Endothelial cell of umbilical vein (primary cell): ENCODE measurements around the gene CANT1. TPM values are rescaled to one million over a fixed set of nuclear protein-coding genes. Genes with fewer than 3 reads are reported as not detected.
A peak's percentile ranks its signal among the peaks of the same experiment; 100 is the strongest.

Experiments used
- BruUV-seq: library from RNA; stranded (reverse); fragments of 400-500 nt; replicated peaks from 2 replicates; lab custom pipeline; 2021; lab: Mats Ljungman, UMichigan
- CTCF ChIA-PET: fragments of 300-600, 350-600 bp; sonication (Branson Sonifier 250); formaldehyde crosslinking; loops from one replicate; lab custom pipeline; 2021; ENCODE audit warnings: antibody characterized with exemption, inconsistent platforms; lab: Charles Lee
- POLR2A ChIA-PET: fragments of 300-600, 350-600 bp; sonication (Branson Sonifier 250); formaldehyde crosslinking; loops from one replicate; lab custom pipeline; 2021; ENCODE audit warnings: antibody characterized with exemption, inconsistent platforms; lab: Charles Lee
- DNase-seq: peaks from one replicate; pipeline ENCODE4 v3.0.0-alpha.2; 2011; ENCODE audit warnings: low read depth, low spot score
- FAIRE-seq: peaks from 2 replicates; lab custom pipeline; 2011; peaks lifted over from hg19 to GRCh38; lab: Jason Lieb, UNC
- H2AFZ ChIP-seq: 2 replicates; pipeline ENCODE4 v1.6.0; 2012; ENCODE audit warnings: low read depth, low read length, control low read depth, inconsistent platforms
- H3K27ac ChIP-seq: 2 replicates; pipeline ENCODE4 v1.5.1; 2011; ENCODE audit warnings: low read depth, mild to moderate bottlenecking, control low read depth, low read length, moderate library complexity; ENCODE audit not compliant: insufficient read depth
- H3K27me3 ChIP-seq, 2 experiments: 2 replicates each; pipeline versions ENCODE4 v1.6.0 to v1.6.1; 2011; ENCODE audit warnings: low read length in 2 of 2, mixed read lengths in 1 of 2; ENCODE audit not compliant: control insufficient read depth in 2 of 2, insufficient read depth in 2 of 2
- H3K36me3 ChIP-seq, 2 experiments: 2 replicates in 1 of 2; 3 replicates in 1 of 2; pipeline ENCODE4 v1.5.1; 2011; ENCODE audit warnings: low read length in 2 of 2, mild to moderate bottlenecking in 1 of 2, moderate library complexity in 1 of 2; ENCODE audit not compliant: control insufficient read depth in 2 of 2, insufficient read depth in 2 of 2; ENCODE audit errors: extremely low read depth in 1 of 2
- H3K4me1 ChIP-seq: 3 replicates; pipeline ENCODE4 v1.5.1; 2011; ENCODE audit warnings: mild to moderate bottlenecking, low read length; ENCODE audit not compliant: control insufficient read depth, insufficient read depth; ENCODE audit errors: extremely low read depth
- H3K4me2 ChIP-seq: 2 replicates; pipeline ENCODE4 v1.6.1; 2011; ENCODE audit warnings: low read length, control low read depth, mixed read lengths; ENCODE audit not compliant: insufficient read depth
- H3K4me3 ChIP-seq, 3 experiments: fragments of 200-600 bp in 1 of 3; sonication (generic), shearing (Covaris generic) in 1 of 3; replicated peaks in 1 of 3; 2 replicates each; pipeline ENCODE4 v1.5.1; 2011 to 2016; ENCODE audit warnings: control low read depth in 3 of 3, low read length in 3 of 3, mild to moderate bottlenecking in 2 of 3, inconsistent platforms in 1 of 3, low read depth in 1 of 3, moderate library complexity in 1 of 3; ENCODE audit not compliant: insufficient read depth in 1 of 3
- H3K79me2 ChIP-seq: 2 replicates; pipeline ENCODE4 v1.6.0; 2012; ENCODE audit warnings: low read length, inconsistent platforms; ENCODE audit not compliant: control insufficient read depth, insufficient read depth
- H3K9ac ChIP-seq: replicated peaks from 2 replicates; pipeline ENCODE3; 2011; ENCODE audit warnings: low read length, control low read depth; ENCODE audit not compliant: insufficient read depth; ENCODE audit errors: extremely low read depth
- H3K9me1 ChIP-seq: replicated peaks from 3 replicates; pipeline ENCODE4 v1.6.0; 2011; ENCODE audit warnings: mild to moderate bottlenecking, low read length; ENCODE audit not compliant: control insufficient read depth, insufficient read depth; ENCODE audit errors: extremely low read depth
- H3K9me3 ChIP-seq: replicated peaks from 2 replicates; pipeline ENCODE4 v1.5.1; 2012; ENCODE audit warnings: low read length, inconsistent platforms; ENCODE audit not compliant: control insufficient read depth, insufficient read depth
- H4K20me1 ChIP-seq: replicated peaks from 2 replicates; pipeline ENCODE3; 2011; ENCODE audit warnings: mild to moderate bottlenecking, low read length; ENCODE audit not compliant: control insufficient read depth, insufficient read depth; ENCODE audit errors: extremely low read depth
- CTCF ChIP-seq, 2 donors: IDR thresholded peaks; 1 replicate in 1 of 2; 2 replicates in 1 of 2; pipeline ENCODE4 v1.5.1; 2011; ENCODE audit warnings: low read length in 2 of 2, mild to moderate bottlenecking in 2 of 2, moderate library complexity in 2 of 2, control low read depth in 1 of 2, inconsistent platforms in 1 of 2, low read depth in 1 of 2; ENCODE audit not compliant: insufficient read depth in 1 of 2; ENCODE audit errors: extremely low read depth in 1 of 2
- EZH2 ChIP-seq: IDR thresholded peaks from 2 replicates; pipeline ENCODE4 v1.6.1; 2012; ENCODE audit warnings: borderline replicate concordance, low read depth, mild to moderate bottlenecking, moderate library complexity, low read length, inconsistent platforms; ENCODE audit not compliant: severe bottlenecking
- FOS ChIP-seq: IDR thresholded peaks from 2 replicates; pipeline ENCODE4 v1.6.1; 2011; ENCODE audit warnings: mild to moderate bottlenecking, low read length, moderate library complexity, borderline replicate concordance; ENCODE audit not compliant: insufficient read depth
- GATA2 ChIP-seq: IDR thresholded peaks from 2 replicates; pipeline ENCODE4 v1.7.0; 2011; ENCODE audit warnings: low read depth, mild to moderate bottlenecking, moderate library complexity, mixed read lengths, low read length; ENCODE audit not compliant: insufficient read length, insufficient read depth
- MAX ChIP-seq: IDR thresholded peaks from 2 replicates; pipeline ENCODE4 v1.6.1; 2011; ENCODE audit not compliant: insufficient read depth, insufficient read length
- MYC ChIP-seq: IDR thresholded peaks from one replicate; pipeline ENCODE4 v1.6.1; 2011; ENCODE audit warnings: mild to moderate bottlenecking, low read depth, low read length
- POLR2A ChIP-seq: IDR thresholded peaks from 2 replicates; pipeline ENCODE4 v1.6.1; 2012; ENCODE audit warnings: low read depth, mild to moderate bottlenecking, control low read depth, low read length
- POLR2AphosphoS5 ChIP-seq: IDR thresholded peaks from 2 replicates; pipeline ENCODE4 v1.6.1; 2012; ENCODE audit warnings: low read depth, mild to moderate bottlenecking, control low read depth, low read length, moderate library complexity; ENCODE audit not compliant: insufficient read depth
- dilution Hi-C: fragments of 300-500 bp; cut with MboI; formaldehyde crosslinking; loops from one replicate; pipeline ENCODE4 v1.15.0; 2019; ENCODE audit warnings: low sequenced_read_pairs; ENCODE audit not compliant: extremely low pct_ligation_motif_present
- intact Hi-C: fragments of 100-400 bp; cut with micrococcal nuclease; formaldehyde crosslinking; loops from one replicate; pipeline ENCODE4 v1.10.0; 2022
- polyA plus RNA-seq, 4 experiments: library from polyadenylated mRNA; depleted of rRNA in 3 of 4; stranded (reverse) in 3 of 4; unstranded in 1 of 4; fragments of >200 nt; gene quantifications; 2 replicates each; pipeline versions ENCODE4 v1.2.1 to v1.2.3, GENCODE V29; 2011 to 2012; ENCODE audit warnings: missing spikeins in 1 of 4
- total RNA-seq: library from RNA; stranded (reverse); gene quantifications from 2 replicates; pipeline ENCODE4 v1.2.3, GENCODE V29; 2021

Gene CANT1
- total and polyA plus RNA-seq, 2 donors (not counting 3 experiments of a cell fraction or from before 2014, with no cell fraction given), result 85.0 to 93.6 TPM

- no peak overlapping the region for H3K4me3 ChIP-seq
- H3K9ac ChIP-seq, result no peak overlapping the region
- H3K9me3 ChIP-seq, result no peaks in the 10 kb centered on the region
- H3K27me3 ChIP-seq, result no peaks in the 10 kb centered on the region
- POLR2A ChIA-PET, result no interaction called here
- H2AFZ ChIP-seq, result no peak overlapping the region
- TF ChIP-seq EZH2, result no peak
- TF ChIP-seq GATA2, result no peak
- TF ChIP-seq POLR2A, result no peak
- TF ChIP-seq POLR2AphosphoS5, result no peak
- no peak for TF ChIP-seq MYC
- no peak for TF ChIP-seq MAX
- no peak for TF ChIP-seq FOS
- TF ChIP-seq CTCF (IDR thresholded peaks at IDR 0.05; ENCODE audit: extremely low read depth in 1 of 2, insufficient read depth in 1 of 2, low read depth in 1 of 2, low read length in 2 of 2), result no peak
- DNase-seq (no peak), FAIRE-seq (peak; percentile 40)
- intact Hi-C loops (no loop called here), dilution Hi-C loops (no loop called here)
- CTCF ChIA-PET, result interaction anchor here (0.8 to 2.9 kb wide), 4 partner anchors 10 to 120 kb away, joined by 4 to 15 read pairs (median 10); no protein-coding TSS in a partner anchor
- BruUV-seq, result no TSS peak
- H3K9me1 ChIP-seq, result no peaks in the 10 kb centered on the region
- no peaks in the 10 kb centered on the region for H4K20me1 ChIP-seq
- no peaks in the 10 kb centered on the region for H3K79me2 ChIP-seq
- peaks cover 1 to 2% of the 10 kb centered on the region in 2 experiments for H3K36me3 ChIP-seq
- peaks cover 28% of the 10 kb centered on the region for H3K4me1 ChIP-seq
- no peak overlapping the region for H3K4me2 ChIP-seq
- peak overlapping the region; percentile 96 for H3K27ac ChIP-seq
Measured at GRCh38 chr17:78985395-78985794, 24.2 kb downstream of the CANT1 start.
